GM19099 (cell line): ENCODE results near the gene RTN4R.

Experiments used
- POLR2A ChIP-seq: IDR thresholded peaks from 3 replicates; pipeline ENCODE4 v1.6.1; 2011; ENCODE audit warnings: low read depth; ENCODE audit not compliant: insufficient read length; ENCODE audit errors: extremely low read depth

The RTN4R gene

DNA sequence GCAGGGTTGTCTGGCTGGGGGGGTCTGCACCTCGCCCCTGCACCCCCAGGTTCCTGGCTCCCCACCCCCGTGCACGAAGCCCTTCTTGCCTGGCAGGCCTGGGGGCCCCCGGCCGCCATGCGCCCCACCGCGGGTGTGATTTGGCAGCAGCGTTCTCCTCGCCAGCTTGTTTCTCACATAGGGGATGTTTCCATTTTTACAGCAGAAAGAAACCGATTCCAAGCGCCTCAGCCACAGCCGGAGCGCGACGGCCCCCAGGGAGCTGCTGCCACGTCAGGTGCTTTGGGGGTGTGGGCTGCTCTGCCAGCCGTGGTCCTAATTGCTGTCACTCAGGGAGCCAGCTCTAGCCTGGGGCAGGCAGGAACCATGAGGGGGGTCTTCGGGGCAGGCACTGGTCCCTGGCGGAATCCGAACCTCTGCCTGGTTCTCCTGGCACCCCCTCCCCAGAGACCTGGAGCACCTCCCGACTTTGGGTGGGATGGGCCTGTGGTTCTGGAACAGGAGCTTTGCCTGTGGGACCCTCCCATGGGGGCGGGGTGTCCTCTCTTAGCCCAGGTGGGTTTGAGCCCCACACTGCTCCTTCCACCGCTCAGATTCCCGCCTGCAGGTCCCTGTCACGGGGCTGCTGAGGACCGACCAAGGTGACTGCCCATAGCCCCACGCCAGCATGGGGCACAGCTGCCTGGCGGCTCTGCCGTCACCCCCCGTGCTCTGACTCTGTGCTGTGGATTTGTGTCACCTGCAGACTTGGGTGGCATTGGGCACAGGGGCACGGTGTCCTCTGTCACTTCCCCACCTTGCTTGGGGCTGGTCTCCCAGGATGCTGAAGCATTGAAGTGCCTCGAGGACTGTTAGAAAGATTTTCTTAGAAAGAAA is 54.0 kb downstream of the RTN4R start:
- no peak for TF ChIP-seq POLR2A

DNA sequence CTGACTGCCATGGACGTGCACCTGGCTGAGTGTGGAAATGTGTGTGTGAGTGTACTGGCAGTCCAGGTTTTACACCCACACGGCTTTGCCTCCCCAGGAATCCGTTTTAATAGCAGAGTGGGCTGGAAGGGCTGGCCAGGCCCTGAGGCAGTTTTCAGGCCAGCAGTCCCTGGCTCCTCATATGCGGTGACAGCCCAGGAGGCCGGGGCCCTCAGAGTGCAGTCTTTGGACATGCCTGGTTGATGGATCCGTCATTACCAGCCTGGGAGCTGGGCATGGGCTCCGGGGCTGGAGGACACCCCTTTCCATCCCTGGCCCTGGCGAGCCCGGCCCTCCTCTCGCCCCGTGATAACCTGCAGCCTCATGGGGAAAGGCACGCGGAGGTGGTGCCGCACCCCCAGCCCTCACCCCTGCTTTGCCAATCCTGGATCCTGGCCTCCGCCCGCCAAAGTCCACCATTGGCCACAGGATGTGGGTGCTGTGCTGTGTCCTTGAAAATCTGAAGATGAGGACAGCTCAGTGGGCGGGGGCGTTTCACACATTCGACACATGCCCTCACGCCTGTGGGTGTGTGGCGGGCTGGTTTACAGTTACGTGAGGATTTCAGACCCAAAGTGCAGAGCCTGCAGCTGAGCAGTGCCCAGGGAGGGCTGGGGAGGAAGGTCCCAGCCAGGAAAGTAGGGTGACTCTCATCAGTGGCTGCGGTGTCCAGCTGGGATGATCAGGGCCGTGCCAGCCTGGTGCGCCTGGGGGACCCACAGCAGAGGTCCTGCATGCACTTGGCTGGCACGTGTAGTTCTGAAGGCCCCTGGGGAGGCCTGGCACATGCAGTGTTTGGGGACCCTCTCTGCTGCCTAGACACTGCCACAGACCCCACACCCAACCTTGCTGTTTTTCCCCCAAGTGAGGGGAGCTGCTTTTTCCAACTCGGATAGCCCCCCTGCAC is 55.1 kb downstream of the RTN4R start:
- no peak for TF ChIP-seq POLR2A

DNA sequence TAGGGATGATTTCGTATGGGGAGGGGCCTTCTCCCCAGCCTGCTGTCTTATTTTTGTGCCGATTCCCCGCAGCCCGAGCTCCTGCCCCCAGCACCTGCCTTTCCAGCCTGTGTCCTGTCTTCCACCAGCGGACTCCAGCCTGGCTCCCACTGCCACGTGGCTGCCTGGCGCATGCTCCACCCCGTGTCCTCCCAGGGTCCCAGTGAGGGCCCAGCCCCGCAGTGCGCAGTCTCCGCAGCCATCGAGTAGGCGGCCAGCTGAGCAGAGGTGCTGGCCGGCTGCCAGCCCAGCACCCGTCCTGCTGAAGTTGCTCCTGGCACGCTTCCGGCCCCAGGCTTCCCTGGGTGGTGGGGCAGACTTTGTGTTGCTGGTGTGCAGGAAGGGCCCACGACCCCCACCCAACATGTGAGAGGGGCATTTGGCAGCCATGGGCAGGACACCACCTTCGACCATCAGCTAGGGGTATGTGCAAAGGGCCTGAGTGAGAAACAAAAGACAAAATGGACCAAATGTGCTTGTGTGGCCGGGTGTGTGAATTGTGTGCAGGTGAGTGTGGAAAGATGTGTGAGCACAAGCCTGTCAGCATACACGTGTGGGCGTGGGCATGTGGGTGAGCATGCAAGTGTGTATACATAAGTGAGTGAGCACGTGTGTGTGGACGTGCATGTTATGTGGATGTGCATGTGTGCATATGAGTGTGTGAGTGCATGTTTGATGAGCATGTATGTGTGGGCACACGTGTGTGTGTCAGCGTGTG is 55.9 kb downstream of the RTN4R start:
- no peak for TF ChIP-seq POLR2A

DNA sequence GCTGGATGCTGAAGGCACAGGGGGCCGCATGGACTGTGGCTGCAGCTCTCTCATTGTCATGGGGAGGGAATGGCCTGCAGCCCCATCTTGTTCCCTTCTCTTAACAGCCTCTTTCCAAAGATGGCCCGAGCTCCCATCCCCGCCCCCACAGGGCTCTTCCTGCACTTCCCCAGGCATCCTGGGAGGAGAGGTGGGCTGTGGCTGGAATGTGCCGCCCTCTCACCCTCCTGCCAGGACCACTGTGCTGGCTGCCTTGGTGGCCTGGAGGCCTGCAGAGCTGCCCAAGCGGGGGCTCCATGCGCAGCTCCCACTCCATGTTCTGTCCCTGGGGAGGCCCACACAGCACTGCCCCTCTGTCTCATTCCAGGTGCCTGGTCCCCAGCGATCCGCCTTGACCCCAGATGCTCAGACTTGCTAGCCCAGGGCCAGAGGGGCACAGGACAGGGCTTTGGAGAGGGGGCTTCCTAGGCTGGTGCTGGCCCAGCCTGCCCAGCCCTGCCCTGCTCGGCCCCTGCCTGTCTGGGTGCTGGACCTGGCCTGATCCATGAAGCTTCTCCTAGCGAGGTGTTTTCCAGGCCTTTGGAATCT is 56.6 kb downstream of the RTN4R start:
- no peak for TF ChIP-seq POLR2A

DNA sequence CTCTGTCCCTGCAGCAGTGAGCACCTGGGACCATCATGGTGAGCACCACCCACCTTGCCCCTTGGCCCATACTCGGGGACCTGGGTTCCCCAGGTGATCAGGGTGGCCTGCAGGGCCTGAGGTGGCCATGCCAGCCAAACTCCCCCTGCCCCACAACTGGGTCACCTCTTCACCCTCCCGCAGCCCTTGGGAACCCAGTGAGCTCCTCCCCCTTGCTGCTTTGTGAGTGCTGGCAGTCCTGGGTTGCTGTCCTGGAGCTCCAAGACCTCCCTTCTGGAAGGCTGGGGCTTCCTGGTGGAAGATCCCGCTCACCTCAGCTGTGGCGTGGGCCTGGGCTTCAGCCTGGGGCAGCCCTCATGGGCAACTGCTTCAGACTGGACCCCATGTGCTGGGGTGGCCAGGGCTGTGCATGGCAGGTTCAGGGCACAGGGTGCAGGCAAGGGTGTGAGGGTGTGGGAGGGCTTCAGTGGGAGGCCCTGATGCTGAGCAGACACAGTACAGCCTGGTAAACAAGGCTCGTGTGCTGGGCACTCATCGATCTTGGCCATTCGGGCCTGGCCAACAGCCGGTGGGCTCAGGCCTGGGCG is 57.6 kb downstream of the RTN4R start:
- TF ChIP-seq POLR2A = no peak

DNA sequence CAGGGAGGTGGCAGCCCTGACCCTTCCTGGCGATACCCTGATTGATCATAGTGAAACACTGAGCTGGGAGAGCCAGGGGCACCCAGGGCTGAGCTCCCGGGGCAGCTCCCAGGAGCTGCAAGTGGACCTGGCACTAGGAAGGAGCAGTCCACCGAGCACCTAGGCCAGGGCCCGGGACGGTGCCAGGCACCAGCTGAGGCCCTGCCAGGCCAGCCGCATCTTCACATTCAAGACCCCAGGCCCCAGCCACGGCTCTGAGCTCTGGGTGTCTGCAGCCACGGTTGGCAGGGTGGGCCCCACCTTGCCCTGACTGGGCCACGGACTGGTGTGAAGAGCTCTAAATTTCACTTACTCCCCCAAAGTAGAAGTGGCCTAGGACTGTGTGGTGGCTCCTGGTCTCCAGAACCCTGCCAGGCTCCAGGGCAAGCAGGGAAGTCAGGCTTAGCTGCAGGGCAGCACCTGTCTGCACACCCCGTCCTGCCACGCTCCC is 58.3 kb downstream of the RTN4R start:
- TF ChIP-seq POLR2A = no peak

DNA sequence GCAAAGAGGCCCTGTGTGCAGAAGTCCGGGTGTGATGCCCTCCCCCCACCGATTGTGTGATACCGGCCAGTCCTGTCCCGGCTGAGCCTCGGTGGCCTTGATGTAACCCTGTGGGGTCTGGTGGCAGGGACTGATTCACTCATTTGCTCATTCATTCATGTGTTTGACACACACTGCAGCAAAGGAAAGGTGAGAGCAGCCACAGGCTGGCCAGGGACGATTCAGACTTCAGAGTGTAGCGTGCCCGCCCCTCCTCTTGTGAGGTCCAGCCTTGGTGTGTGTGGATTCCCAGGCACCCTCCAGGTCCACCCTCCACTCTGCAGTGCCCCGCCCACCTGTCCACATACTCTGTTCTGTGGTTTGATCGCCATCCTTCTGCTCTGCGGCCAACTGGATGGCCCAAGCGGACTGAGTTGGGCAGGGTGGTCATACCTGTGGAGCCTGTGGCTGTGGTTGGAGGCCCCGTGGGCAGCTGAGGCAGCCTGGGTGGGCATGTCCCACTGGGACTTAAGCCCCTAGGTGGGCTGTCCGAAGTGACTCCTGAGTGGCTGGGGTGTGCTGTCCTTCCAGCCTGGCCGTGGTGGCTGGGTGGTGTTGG is 59.3 kb downstream of the RTN4R start:
- no peak for TF ChIP-seq POLR2A

DNA sequence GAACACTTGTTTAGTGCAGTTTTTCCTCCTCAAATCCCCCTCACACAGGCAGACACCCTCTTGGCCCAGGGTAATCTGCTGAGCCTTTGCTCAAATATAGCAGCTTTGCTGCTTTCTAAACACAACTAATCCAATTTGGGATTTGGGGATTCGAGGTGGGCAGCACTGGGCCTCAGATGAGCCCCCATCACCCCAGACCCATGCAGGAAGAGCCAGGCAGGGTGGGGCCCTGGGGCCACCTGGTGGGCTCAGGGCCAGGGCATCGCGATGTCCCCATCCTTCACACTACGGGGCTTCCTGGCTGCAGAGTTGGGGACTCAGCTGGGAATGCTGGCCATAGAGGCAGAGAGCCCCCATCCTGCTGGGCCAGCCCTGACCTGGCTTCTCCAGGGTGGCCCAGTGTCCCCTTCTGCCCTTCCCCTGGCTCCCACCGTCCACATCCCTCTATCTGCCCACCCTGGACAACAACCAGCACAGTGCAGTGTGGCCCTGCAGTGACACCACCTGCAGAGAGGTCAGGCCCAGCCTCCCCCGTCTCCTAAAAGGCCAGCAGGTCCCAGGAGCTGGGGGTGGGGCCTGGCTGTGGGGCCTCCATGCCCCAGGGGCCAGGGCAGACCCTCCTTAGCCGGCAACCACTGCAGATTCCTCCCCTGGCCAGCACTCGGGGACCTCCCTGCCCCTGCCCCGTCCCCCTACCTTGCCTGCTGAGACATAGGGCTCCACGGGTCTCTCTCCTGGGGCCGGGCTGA is 60.7 kb downstream of the RTN4R start:
- no peak for TF ChIP-seq POLR2A

DNA sequence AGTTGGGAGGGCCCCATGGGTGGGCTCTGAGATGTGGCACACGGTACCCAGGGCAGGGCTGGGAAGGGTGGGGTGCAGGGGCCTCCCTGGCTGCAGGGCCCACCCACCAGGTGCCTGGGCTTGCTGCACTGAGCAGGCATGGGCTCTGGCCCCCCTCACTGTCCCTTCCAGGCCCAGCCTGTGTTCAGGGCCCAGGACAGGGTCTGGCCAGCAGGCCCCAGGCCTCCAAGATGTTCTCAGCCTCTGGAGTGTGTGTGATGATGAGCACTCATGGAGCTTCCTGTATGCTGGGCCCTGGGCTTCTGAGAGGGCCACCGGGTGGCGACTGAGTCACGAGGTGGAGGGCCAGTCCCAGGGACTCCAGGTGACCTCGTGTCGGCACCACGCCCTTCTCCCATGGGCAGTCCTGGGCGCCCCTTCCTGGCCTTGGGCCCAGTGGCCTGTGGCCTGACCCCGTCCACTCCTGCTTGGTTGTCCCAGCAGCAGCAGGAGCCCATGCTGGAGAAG is 61.4 kb downstream of the RTN4R start:
- no peak for TF ChIP-seq POLR2A

DNA sequence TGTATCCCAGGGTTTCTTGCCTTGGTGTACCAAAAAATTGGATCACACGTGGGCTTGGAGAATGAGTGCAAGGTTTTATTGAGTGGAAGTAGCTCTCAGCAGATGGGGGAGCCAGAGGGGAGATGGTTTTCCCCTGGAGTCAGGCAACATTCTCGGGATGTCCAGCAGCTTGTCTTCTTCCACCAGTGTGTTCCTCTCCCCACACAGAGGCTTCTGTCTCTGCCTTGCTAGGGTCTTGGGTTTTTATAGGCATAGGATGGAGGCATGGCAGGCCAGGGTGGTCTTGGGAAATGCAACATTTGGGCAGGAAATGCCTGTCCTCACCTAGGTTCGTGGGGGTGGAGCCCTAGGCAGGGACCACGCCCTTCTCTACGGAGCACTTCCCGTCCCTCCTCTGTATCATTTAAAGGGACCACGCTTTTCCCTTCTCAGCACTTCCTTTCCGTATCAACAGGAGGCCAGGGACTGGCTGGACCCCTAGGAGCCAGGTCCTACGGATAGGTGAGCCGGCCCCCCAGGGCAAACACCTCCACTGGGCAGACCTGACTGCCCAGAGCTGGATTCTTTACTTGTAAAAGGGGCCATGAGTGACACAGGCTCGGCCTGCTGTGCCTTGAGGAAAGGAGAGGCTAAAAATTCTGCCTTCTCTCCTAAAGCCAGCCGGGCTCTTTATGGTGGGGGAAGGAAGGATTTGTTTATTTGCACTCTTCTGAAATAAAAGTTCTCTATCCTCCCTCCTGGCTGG is 62.0 kb downstream of the RTN4R start:
- TF ChIP-seq POLR2A = peak; percentile 52

DNA sequence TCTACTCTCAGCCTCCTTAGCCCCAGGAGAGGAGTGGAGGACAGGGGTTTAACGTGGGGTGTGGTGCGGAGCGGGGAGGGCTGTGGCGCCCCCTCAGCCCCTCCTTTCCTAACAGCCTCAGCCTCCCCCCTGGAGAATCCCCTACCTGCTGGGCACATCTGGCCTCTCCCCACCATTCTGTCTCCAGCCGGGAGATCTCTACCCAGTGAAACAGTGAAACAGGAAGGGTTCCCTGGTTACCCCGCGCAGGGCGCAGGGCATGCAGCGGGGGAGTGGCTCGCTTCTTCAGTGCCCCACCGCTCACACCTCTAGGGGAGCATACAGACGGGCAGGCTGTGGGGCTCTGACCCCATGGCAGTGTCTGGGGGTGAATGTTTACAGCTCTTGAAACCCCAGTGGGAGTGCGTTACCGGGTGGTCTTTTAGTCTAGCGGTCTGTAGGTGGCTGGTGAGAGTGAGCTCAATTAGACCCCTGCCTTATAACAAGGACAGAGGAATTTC is 62.6 kb downstream of the RTN4R start:
- TF ChIP-seq POLR2A = no peak

DNA sequence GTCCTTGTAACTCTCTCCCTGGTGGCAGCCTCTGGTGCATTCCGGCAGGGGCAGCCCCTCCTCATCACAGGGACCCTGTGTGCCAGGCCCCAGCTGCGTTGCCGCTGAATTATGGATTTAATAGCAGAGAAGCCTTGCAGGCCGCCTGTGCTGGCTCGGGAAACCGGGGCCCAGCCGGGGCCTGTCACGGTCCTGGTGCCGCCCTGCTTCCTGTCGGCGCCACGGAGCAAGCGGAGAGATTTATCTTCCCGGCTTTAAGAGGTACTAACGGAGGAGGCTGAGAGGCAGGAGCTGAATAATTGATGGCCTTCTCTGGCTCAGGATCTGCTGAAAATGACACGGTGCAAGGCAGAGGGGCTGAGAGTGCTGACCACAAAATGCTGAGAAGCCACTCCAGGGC is 63.3 kb downstream of the RTN4R start:
- TF ChIP-seq POLR2A = no peak

DNA sequence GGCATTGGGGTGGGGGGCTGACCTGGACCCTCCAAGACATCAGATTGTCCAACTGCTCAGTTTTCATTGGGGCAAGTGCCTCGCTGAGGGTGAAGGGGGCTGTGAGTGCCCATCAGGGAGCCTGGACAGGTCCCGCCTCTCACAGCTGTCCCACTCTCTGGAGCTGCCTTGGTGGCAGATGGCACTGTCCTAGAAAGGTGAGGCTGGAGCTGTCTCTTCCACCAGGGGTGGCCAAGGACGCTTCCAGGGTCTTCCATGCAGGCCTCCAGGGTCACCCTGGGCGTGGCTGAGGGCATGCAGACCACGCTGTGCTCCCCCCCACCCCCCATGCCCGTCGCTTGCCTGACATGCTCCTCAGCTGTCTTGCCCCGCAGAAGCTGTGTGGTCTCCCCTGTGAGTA is 63.8 kb downstream of the RTN4R start:
- TF ChIP-seq POLR2A = no peak
